Measurements from ENCODE around the gene TYMS. TPM values are rescaled to one million over a fixed set of nuclear protein-coding genes. Genes with fewer than 3 reads are reported as not detected.

TYMS gene
- total and polyA plus RNA-seq, 2 donors (not counting 1 experiment from before 2014, with no cell fraction given): 0.34 to 1.1 TPM

- H3K27me3 Mint-ChIP-seq: peaks cover 24% of the 10 kb centered on the region
- H4K20me1 ChIP-seq (ENCODE audit: control insufficient read depth, insufficient read depth, low read length, poor library complexity, severe bottlenecking): no peaks in the 10 kb centered on the region
- no peaks in the 10 kb centered on the region for H3K4me1 Mint-ChIP-seq
- H3K27ac Mint-ChIP-seq: no peak overlapping the region
- intact Hi-C loops (cut with micrococcal nuclease): loop anchor here (10.0 kb wide), 1 partner anchor 1915 kb away; no protein-coding TSS in a partner anchor
- H3K36me3 ChIP-seq (replicated peaks in 1 of 2; ENCODE audit: control extremely low read depth in 1 of 2, control insufficient read depth in 1 of 2, extremely low read depth in 1 of 2, insufficient read depth in 2 of 2, low read length in 1 of 2): no peaks in the 10 kb centered on the region
- ChIA-PET POLR2A (no interaction called here), CTCF (no interaction called here)
- DNase-seq: no peak
- ATAC-seq (ENCODE audit: low read depth): no peak
- no peaks in the 10 kb centered on the region for H3K27me3 ChIP-seq (replicated peaks in 1 of 4; ENCODE audit: control extremely low read depth in 1 of 4, control insufficient read depth in 3 of 4, insufficient read depth in 4 of 4, low read length in 3 of 4)
- H3K79me2 ChIP-seq (ENCODE audit: control insufficient read depth, insufficient read depth, low read length): no peaks in the 10 kb centered on the region
- H3K9ac ChIP-seq (ENCODE audit: low read length): no peak overlapping the region
- H3K4me1 ChIP-seq (ENCODE audit: control insufficient read depth in 2 of 2, insufficient read depth in 2 of 2, low read length in 2 of 2): no peaks in the 10 kb centered on the region
- H3K9me3 Mint-ChIP-seq (ENCODE audit: insufficient read depth): no peaks in the 10 kb centered on the region
- H3K27ac ChIP-seq (ENCODE audit: low read length in 2 of 2): no peak overlapping the region
- 75% methylated on average over 2 of the region's 6 CpGs for WGBS (ENCODE audit: insufficient coverage)
- H3K9me3 ChIP-seq (ENCODE audit: control extremely low read depth in 1 of 3, control insufficient read depth in 2 of 3, insufficient read depth in 1 of 3, low read length in 2 of 3): no peaks in the 10 kb centered on the region
- H2AFZ ChIP-seq (ENCODE audit: insufficient read depth, low read depth, low read length, poor library complexity, severe bottlenecking): no peak overlapping the region
- no peak overlapping the region for H3K4me2 ChIP-seq (replicated peaks; ENCODE audit: low read depth, low read length, poor library complexity, severe bottlenecking)
- no peak for TF ChIP-seq CTCF (IDR thresholded peaks at IDR 0.05)
- no peak for TF ChIP-seq EZH2 (IDR thresholded peaks at IDR 0.05; ENCODE audit: borderline replicate concordance, insufficient read depth, low read depth, low read length, poor library complexity, severe bottlenecking)
- no peak overlapping the region for H3K4me3 Mint-ChIP-seq
- no peak overlapping the region for H3K4me3 ChIP-seq (ENCODE audit: control extremely low read depth in 1 of 5, extremely low read depth in 1 of 5, insufficient read depth in 1 of 5, low read depth in 2 of 5, low read length in 4 of 5)
Observed at GRCh38 chr18:629269-630150, 27.9 kb upstream of the TYMS start.

GRCh38 chr18:631560-631959, 25.9 kb upstream of the TYMS start:
- Mint-ChIP-seq H3K4me3 (no peak overlapping the region), H3K9me3 (ENCODE audit: insufficient read depth) (no peaks in the 10 kb centered on the region), H3K27me3 (peaks cover 12% of the 10 kb centered on the region), H3K4me1 (no peaks in the 10 kb centered on the region), H3K27ac (no peak overlapping the region)
- no peaks in the 10 kb centered on the region for H4K20me1 ChIP-seq (ENCODE audit: control insufficient read depth, insufficient read depth, low read length, poor library complexity, severe bottlenecking)
- H3K36me3 ChIP-seq (replicated peaks in 1 of 2; ENCODE audit: control extremely low read depth in 1 of 2, control insufficient read depth in 1 of 2, extremely low read depth in 1 of 2, insufficient read depth in 2 of 2, low read length in 1 of 2): no peaks in the 10 kb centered on the region
- no peak overlapping the region for H3K9ac ChIP-seq (ENCODE audit: low read length)
- no peak for ATAC-seq (ENCODE audit: low read depth)
- TF ChIP-seq CTCF (IDR thresholded peaks at IDR 0.05) (no peak), EZH2 (IDR thresholded peaks at IDR 0.05; ENCODE audit: borderline replicate concordance, insufficient read depth, low read depth, low read length, poor library complexity, severe bottlenecking) (no peak)
- no peak overlapping the region for H3K4me3 ChIP-seq (ENCODE audit: control extremely low read depth in 1 of 5, extremely low read depth in 1 of 5, insufficient read depth in 1 of 5, low read depth in 2 of 5, low read length in 4 of 5)
- intact Hi-C loops (cut with micrococcal nuclease): no loop called here
- no peak overlapping the region for H3K27ac ChIP-seq (ENCODE audit: low read length in 2 of 2)
- no peaks in the 10 kb centered on the region for H3K9me3 ChIP-seq (ENCODE audit: control extremely low read depth in 1 of 3, control insufficient read depth in 2 of 3, insufficient read depth in 1 of 3, low read length in 2 of 3)
- DNase-seq: no peak
- no peaks in the 10 kb centered on the region for H3K79me2 ChIP-seq (ENCODE audit: control insufficient read depth, insufficient read depth, low read length)
- H2AFZ ChIP-seq (ENCODE audit: insufficient read depth, low read depth, low read length, poor library complexity, severe bottlenecking): no peak overlapping the region
- ChIA-PET CTCF (interaction anchor here (1.1 to 1.6 kb wide), 3 partner anchors 10 to 201 kb away, joined by 3 to 5 read pairs (median 4); no protein-coding TSS in a partner anchor), POLR2A (no interaction called here)
- H3K4me1 ChIP-seq (ENCODE audit: control insufficient read depth in 2 of 2, insufficient read depth in 2 of 2, low read length in 2 of 2): no peaks in the 10 kb centered on the region
- H3K27me3 ChIP-seq (replicated peaks in 1 of 4; ENCODE audit: control extremely low read depth in 1 of 4, control insufficient read depth in 3 of 4, insufficient read depth in 4 of 4, low read length in 3 of 4): no peaks in the 10 kb centered on the region
- no peak overlapping the region for H3K4me2 ChIP-seq (replicated peaks; ENCODE audit: low read depth, low read length, poor library complexity, severe bottlenecking)
